IMR-90 (cell line): ENCODE measurements around the gene ZCCHC7. TPM values are rescaled to one million over a fixed set of nuclear protein-coding genes. Genes with fewer than 3 reads are reported as not detected.

Experiments used
- ATAC-seq: fragments of 200-7000 bp; cut with Tn5 transposase; 2 replicates; pipeline ENCODE4 v1.9.1; 2020; ENCODE audit warnings: low read depth, mild to moderate bottlenecking, moderate library complexity
- BruUV-seq: library from RNA; stranded (reverse); fragments of 400-500 nt; replicated peaks from 2 replicates; lab custom pipeline; 2021; lab: Mats Ljungman, UMichigan
- CTCF ChIA-PET: fragments of 300-600 bp; formaldehyde crosslinking; extraction: SDS; loops from one replicate; lab custom pipeline; 2021; ENCODE audit warnings: antibody characterized with exemption; lab: Yijun Ruan, JAX
- POLR2A ChIA-PET: fragments of 300-600 bp; sonication (Branson Sonifier 250); formaldehyde crosslinking; loops from one replicate; lab custom pipeline; 2022; ENCODE audit warnings: antibody characterized with exemption; ENCODE audit not compliant: unreplicated experiment; lab: Charles Lee
- DNase-seq: peaks from one replicate; pipeline ENCODE4 v3.0.0; 2013
- H2AFZ ChIP-seq: replicated peaks from 2 replicates; pipeline ENCODE3; 2013; ENCODE audit warnings: low read length, mild to moderate bottlenecking; ENCODE audit not compliant: poor library complexity
- H2AK5ac ChIP-seq: 2 replicates; pipeline ENCODE4 v1.6.1; 2013; ENCODE audit warnings: low read depth, low read length, inconsistent platforms
- H2AK9ac ChIP-seq: replicated peaks from 2 replicates; pipeline ENCODE3; 2013; ENCODE audit warnings: mild to moderate bottlenecking, low read depth, low read length, moderate library complexity; ENCODE audit not compliant: poor library complexity
- H2BK120ac ChIP-seq: 2 replicates; pipeline ENCODE4 v1.6.1; 2013; ENCODE audit warnings: low read depth, low read length, inconsistent platforms
- H2BK15ac ChIP-seq: 3 replicates; pipeline ENCODE4 v1.6.1; 2013; ENCODE audit warnings: low read depth, low read length, inconsistent platforms
- H2BK20ac ChIP-seq: 2 replicates; pipeline ENCODE4 v1.6.1; 2013; ENCODE audit warnings: low read depth, mild to moderate bottlenecking, inconsistent platforms, low read length, moderate library complexity
- H2BK5ac ChIP-seq: 2 replicates; pipeline ENCODE4 v1.6.1; 2013; ENCODE audit warnings: mild to moderate bottlenecking, low read depth, low read length, inconsistent platforms; ENCODE audit not compliant: poor library complexity, severe bottlenecking
- H3K14ac ChIP-seq: replicated peaks from 2 replicates; pipeline ENCODE4 v1.6.1; 2013; ENCODE audit warnings: low read depth, low read length, inconsistent platforms
- H3K18ac ChIP-seq: 2 replicates; pipeline ENCODE4 v1.6.1; 2013; ENCODE audit warnings: low read depth, low read length, control low read depth
- H3K23ac ChIP-seq: 2 replicates; pipeline ENCODE4 v1.6.1; 2013; ENCODE audit warnings: low read depth, low read length, inconsistent platforms
- H3K27ac ChIP-seq: 2 replicates; pipeline ENCODE4 v1.5.1; 2013; ENCODE audit warnings: mild to moderate bottlenecking, control low read depth, low read length; ENCODE audit not compliant: insufficient read depth
- H3K27me3 ChIP-seq: 2 replicates; pipeline ENCODE4 v1.6.1; 2013; ENCODE audit warnings: low read length; ENCODE audit not compliant: control insufficient read depth, insufficient read depth
- H3K36me3 ChIP-seq: 2 replicates; pipeline ENCODE4 v1.6.1; 2013; ENCODE audit warnings: low read length, mixed read lengths; ENCODE audit not compliant: control insufficient read depth, insufficient read depth
- H3K4ac ChIP-seq: 2 replicates; pipeline ENCODE4 v1.6.1; 2013; ENCODE audit warnings: low read depth, low read length, inconsistent platforms
- H3K4me1 ChIP-seq: 2 replicates; pipeline ENCODE4 v1.6.1; 2013; ENCODE audit warnings: low read length, mixed read lengths; ENCODE audit not compliant: control insufficient read depth, insufficient read depth
- H3K4me2 ChIP-seq: 2 replicates; pipeline ENCODE4 v1.6.1; 2013; ENCODE audit warnings: low read depth, mild to moderate bottlenecking, control low read depth, low read length, moderate library complexity
- H3K4me3 ChIP-seq: 2 replicates; pipeline ENCODE4 v1.5.1; 2013; ENCODE audit warnings: low read depth, mild to moderate bottlenecking, control low read depth, low read length, moderate library complexity; ENCODE audit not compliant: insufficient read depth
- H3K56ac ChIP-seq: 2 replicates; pipeline ENCODE4 v1.6.1; 2013; ENCODE audit warnings: low read length, inconsistent platforms; ENCODE audit not compliant: insufficient read depth; ENCODE audit errors: extremely low read depth
- H3K79me1 ChIP-seq, 2 experiments: 2 replicates each; pipeline ENCODE4 v1.6.1; 2013; ENCODE audit warnings: low read length in 2 of 2, inconsistent platforms in 1 of 2, low read depth in 1 of 2
- H3K9ac ChIP-seq: 2 replicates; pipeline ENCODE4 v1.6.1; 2013; ENCODE audit warnings: low read depth, low read length, control low read depth
- H3K9me1 ChIP-seq: 2 replicates; pipeline ENCODE4 v1.6.1; 2013; ENCODE audit warnings: low read length, inconsistent platforms; ENCODE audit not compliant: insufficient read depth
- H3K9me3 ChIP-seq: 2 replicates; pipeline ENCODE4 v1.6.1; 2013; ENCODE audit warnings: low read length; ENCODE audit not compliant: control insufficient read depth, insufficient read depth
- H4K20me1 ChIP-seq: 2 replicates; pipeline ENCODE4 v1.6.1; 2013; ENCODE audit warnings: low read length, inconsistent platforms; ENCODE audit not compliant: insufficient read depth
- H4K5ac ChIP-seq: 2 replicates; pipeline ENCODE4 v1.6.1; 2013; ENCODE audit warnings: mild to moderate bottlenecking, low read depth, low read length, control low read depth
- H4K8ac ChIP-seq, 2 experiments: 2 replicates each; pipeline ENCODE4 v1.6.1; 2013; ENCODE audit warnings: low read depth in 2 of 2, low read length in 2 of 2, control low read depth in 1 of 2, inconsistent platforms in 1 of 2
- H4K91ac ChIP-seq: 2 replicates; pipeline ENCODE4 v1.6.1; 2013; ENCODE audit warnings: low read depth, low read length, inconsistent platforms; ENCODE audit not compliant: insufficient read depth
- CEBPB ChIP-seq: IDR thresholded peaks from 2 replicates; pipeline ENCODE4 v1.6.1; 2012; ENCODE audit warnings: low read depth, low read length, improper control_type of control experiment
- CHD1 ChIP-seq: IDR thresholded peaks from 2 replicates; pipeline ENCODE4 v1.6.1; 2012; ENCODE audit warnings: low read depth, low read length, improper control_type of control experiment
- POLR2A ChIP-seq: IDR thresholded peaks from 2 replicates; pipeline ENCODE4 v1.6.1; 2012; ENCODE audit warnings: mild to moderate bottlenecking, low read depth, low read length
- SMC3 ChIP-seq: fragments of 150-350 bp; IDR thresholded peaks from 2 replicates; pipeline ENCODE4 v1.6.1; 2016; ENCODE audit warnings: low read depth, mild to moderate bottlenecking, antibody characterized with exemption, low read length, moderate library complexity
- WGBS, 2 experiments: methylation state at CpG; one replicate each; pipeline versions ENCODE4 v1.1.5 to v1.1.7; 2013; ENCODE audit warnings: missing lambda C conversion rate in 2 of 2; ENCODE audit not compliant: insufficient read length in 1 of 2; ENCODE audit errors: extremely low coverage in 2 of 2; 5-methylcytosine and 5-hydroxymethylcytosine counted together
- dilution Hi-C: fragments of 300-500 bp; cut with HindIII; formaldehyde crosslinking; loops from one replicate; pipeline ENCODE4 v1.14.3; 2018; ENCODE audit warnings: low sequenced_read_pairs; ENCODE audit not compliant: unreplicated experiment
- in situ Hi-C: fragments of 300-500 bp; cut with MboI; formaldehyde crosslinking; loops from 3 replicates; pipeline ENCODE4 v1.14.3; 2019; ENCODE audit warnings: low sequenced_read_pairs, inconsistent platforms, mixed read lengths
- intact Hi-C: fragments of 100-400 bp; cut with micrococcal nuclease; formaldehyde crosslinking; loops from 2 replicates; pipeline ENCODE4 v1.10.0; 2022
- polyA plus RNA-seq, 3 experiments: library from polyadenylated mRNA; depleted of rRNA; stranded (reverse); fragments of >200 nt; gene quantifications; 2 replicates each; pipeline ENCODE4 v1.2.3, GENCODE V29; 2012; ENCODE audit warnings: low replicate concordance in 1 of 3
- total RNA-seq: library from RNA; depleted of rRNA; stranded (reverse); fragments of >200 nt; gene quantifications from 2 replicates; pipeline ENCODE4 v1.2.3, GENCODE V29; 2012

Gene ZCCHC7
- total and polyA plus RNA-seq, 2 of the 4 experiments (the other 2 are of a cell fraction), result 13.6 to 28.7 TPM

GRCh38 chr9:37152365-37152764 lies 32.0 kb downstream of the ZCCHC7 start:
- Histone ChIP-seq H3K9ac (no peak overlapping the region), H3K4me3 (no peak overlapping the region), H3K4me2 (no peak overlapping the region), H3K23ac (no peak overlapping the region), H2BK120ac (no peak overlapping the region), H4K5ac (no peak overlapping the region), H3K4ac (no peak overlapping the region), H2BK15ac (no peak overlapping the region), H3K9me1 (no peaks in the 10 kb centered on the region; the same call in 1 of the 2 replicates), H2AK5ac (no peak overlapping the region), H4K91ac (no peak overlapping the region), H3K14ac (no peak overlapping the region), H4K20me1 (no peaks in the 10 kb centered on the region; the same call in 1 of the 2 replicates), H2AK9ac (no peak overlapping the region), H3K4me1 (no peaks in the 10 kb centered on the region), H4K8ac (no peak overlapping the region), H2BK5ac (no peak overlapping the region), H2AFZ (no peak overlapping the region), H3K56ac (no peak overlapping the region), H3K27ac (no peak overlapping the region), H3K79me1 (peaks cover 3 to 28% of the 10 kb centered on the region in 2 experiments; a peak in 2 of 4 replicates), H3K18ac (no peak overlapping the region), H3K9me3 (no peaks in the 10 kb centered on the region), H3K27me3 (no peaks in the 10 kb centered on the region), H2BK20ac (no peak overlapping the region), H3K36me3 (peaks cover 8% of the 10 kb centered on the region)
- in situ Hi-C loops (no loop called here), intact Hi-C loops (loop anchor here (5.0 kb wide), 1 partner anchor 70 kb away; no protein-coding TSS in a partner anchor), dilution Hi-C loops (no loop called here)
- ChIA-PET CTCF (interaction anchor here (1.2 kb wide), 1 partner anchor 483 kb away, joined by 3 read pairs; no protein-coding TSS in a partner anchor), POLR2A (no interaction called here)
- WGBS, 2 experiments, result no CpG with 5 or more reads among the region's 2 CpGs
- no TSS peak for BruUV-seq
- TF ChIP-seq CHD1 (no peak), SMC3 (no peak), CEBPB (no peak), POLR2A (no peak)
- DNase-seq, result no peak
- no peak for ATAC-seq
